Measurements from ENCODE around the gene LHFPL2. TPM values are rescaled to one million over a fixed set of nuclear protein-coding genes. Genes with fewer than 3 reads are reported as not detected.

LHFPL2 gene
- total and polyA plus RNA-seq, 10 donors = 4.8 to 14.6 (median 9.3) TPM

GRCh38 chr5:78527925-78528324 lies 120.6 kb downstream of the LHFPL2 start:
- peaks cover 0 to 31% (median 7%) of the 10 kb centered on the region in 6 donors for H3K4me1 ChIP-seq
- H3K27ac ChIP-seq = peak overlapping the region in 5 of 8 donors; percentile 21 to 65 (median 50)
- no peaks in the 10 kb centered on the region for H3K9me3 ChIP-seq
- 91 to 96% (median 93%) methylated on average over 3 of the region's 3 CpGs for WGBS, 5 donors
- no peak for TF ChIP-seq POLR2AphosphoS5 (IDR thresholded peaks at IDR 0.05)
- TF ChIP-seq CTCF (IDR thresholded peaks at IDR 0.05 in 8 of 11, conservative IDR thresholded peaks at IDR 0.05 in 3 of 11) = no peak
- TF ChIP-seq POLR2A (IDR thresholded peaks at IDR 0.05) = no peak
- no peaks in the 10 kb centered on the region for H3K27me3 ChIP-seq (replicated peaks in 1 of 7)
- no peak for DNase-seq
- no peak overlapping the region for H3K4me3 ChIP-seq
- H3K36me3 ChIP-seq = no peaks in the 10 kb centered on the region
- intact Hi-C loops (cut with DNase I; ENCODE audit: low total_unique reads) = no loop called here

DNA sequence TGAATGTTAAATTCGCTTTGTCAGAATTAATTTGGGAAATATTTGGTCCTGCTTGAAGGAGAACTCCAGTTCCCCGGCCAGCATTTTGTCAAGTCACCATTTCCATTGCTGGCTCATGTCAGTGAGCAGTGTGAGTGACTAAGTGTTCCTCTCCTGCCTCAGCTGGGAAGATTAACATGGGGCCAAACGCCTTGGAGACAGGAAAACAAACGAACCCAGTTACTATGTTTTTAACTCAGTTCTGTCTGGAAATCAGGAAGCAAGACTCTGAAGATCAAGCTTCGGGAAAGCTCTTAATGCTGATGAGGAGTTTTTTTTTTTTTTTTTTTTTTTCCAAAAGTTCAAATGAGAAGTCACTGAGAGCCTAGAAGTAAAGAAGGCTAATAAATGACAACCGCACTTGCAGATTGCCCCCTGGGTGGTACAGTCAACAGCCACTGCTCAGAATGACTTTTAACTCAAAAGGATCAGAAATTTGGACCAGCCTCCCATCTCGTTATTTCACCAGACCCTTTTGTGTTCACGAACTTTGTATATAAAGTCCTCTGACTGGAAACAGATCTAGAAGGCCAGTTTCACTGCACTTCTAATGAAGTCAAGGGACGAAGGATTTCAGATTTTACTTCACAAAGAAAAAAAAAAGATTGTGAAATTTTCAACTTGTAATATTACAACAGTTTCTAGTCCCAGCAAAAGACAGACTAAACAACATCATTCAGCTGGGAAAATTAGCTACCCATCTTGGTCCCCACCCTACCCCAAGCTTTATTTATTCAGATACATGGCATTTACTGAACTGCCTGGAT lies 121.3 kb downstream of the LHFPL2 start:
- DNase-seq = no peak
- Histone ChIP-seq H3K27ac (peak overlapping the region in 5 of 8 donors; percentile 21 to 65 (median 57)), H3K4me1 (peaks cover 0 to 31% (median 7%) of the 10 kb centered on the region in 6 donors), H3K27me3 (replicated peaks in 1 of 7) (no peaks in the 10 kb centered on the region), H3K9me3 (no peaks in the 10 kb centered on the region), H3K4me3 (no peak overlapping the region), H3K36me3 (no peaks in the 10 kb centered on the region)
- TF ChIP-seq POLR2A (IDR thresholded peaks at IDR 0.05) (no peak), CTCF (IDR thresholded peaks at IDR 0.05 in 8 of 11, conservative IDR thresholded peaks at IDR 0.05 in 3 of 11) (no peak), POLR2AphosphoS5 (IDR thresholded peaks at IDR 0.05) (peak in 1 of 3 donors; percentile 58)
- intact Hi-C loops (cut with DNase I; ENCODE audit: low total_unique reads) = no loop called here
- 54 to 60% (median 57%) methylated on average over 9 of the region's 9 CpGs for WGBS, 5 donors

DNA sequence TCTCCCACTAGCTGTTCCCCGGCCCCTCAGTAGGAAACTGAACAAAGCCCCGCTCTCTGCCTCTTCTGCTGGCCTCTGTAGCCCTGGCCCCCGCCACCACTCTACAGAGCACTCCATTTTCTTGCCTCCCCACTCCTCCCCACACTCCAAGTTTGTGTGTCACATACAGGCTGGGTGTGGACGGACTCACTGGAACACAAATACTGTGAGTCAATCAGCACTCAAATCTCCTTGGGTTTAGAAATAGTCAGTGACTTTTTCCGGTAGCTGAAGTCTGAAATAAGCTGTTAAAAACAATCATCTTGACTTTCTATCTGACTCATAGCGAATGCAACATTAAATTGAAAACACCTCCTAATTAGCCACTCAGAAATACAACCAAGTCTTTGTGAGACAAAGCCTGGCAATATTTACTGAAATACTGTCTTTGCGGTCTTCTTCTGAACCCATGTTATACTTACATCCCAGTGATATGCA lies 122.5 kb downstream of the LHFPL2 start:
- TF ChIP-seq POLR2AphosphoS5 (IDR thresholded peaks at IDR 0.05) (no peak), CTCF (IDR thresholded peaks at IDR 0.05 in 8 of 11, conservative IDR thresholded peaks at IDR 0.05 in 3 of 11) (no peak), POLR2A (IDR thresholded peaks at IDR 0.05) (no peak)
- Histone ChIP-seq H3K4me3 (no peak overlapping the region), H3K27me3 (replicated peaks in 1 of 7) (no peaks in the 10 kb centered on the region), H3K36me3 (no peaks in the 10 kb centered on the region), H3K4me1 (peaks cover 0 to 31% (median 7%) of the 10 kb centered on the region in 6 donors), H3K27ac (peak overlapping the region in 2 of 8 donors; percentile 15 to 50), H3K9me3 (no peaks in the 10 kb centered on the region)
- 82 to 92% (median 86%) methylated on average over 7 of the region's 7 CpGs for WGBS, 5 donors
- no peak for DNase-seq
- intact Hi-C loops (cut with DNase I; ENCODE audit: low total_unique reads) = no loop called here

Measured in spleen (tissue), 11 donors.